Measurements from ENCODE around the gene TNFRSF18.

TNFRSF18 gene

GRCh38 chr1:1226566-1227362 lies 20.4 kb upstream of the TNFRSF18 start:
- DNase-seq (ENCODE audit: extremely low read depth, low read depth) = no peak
- TF ChIP-seq, protein P1, sequence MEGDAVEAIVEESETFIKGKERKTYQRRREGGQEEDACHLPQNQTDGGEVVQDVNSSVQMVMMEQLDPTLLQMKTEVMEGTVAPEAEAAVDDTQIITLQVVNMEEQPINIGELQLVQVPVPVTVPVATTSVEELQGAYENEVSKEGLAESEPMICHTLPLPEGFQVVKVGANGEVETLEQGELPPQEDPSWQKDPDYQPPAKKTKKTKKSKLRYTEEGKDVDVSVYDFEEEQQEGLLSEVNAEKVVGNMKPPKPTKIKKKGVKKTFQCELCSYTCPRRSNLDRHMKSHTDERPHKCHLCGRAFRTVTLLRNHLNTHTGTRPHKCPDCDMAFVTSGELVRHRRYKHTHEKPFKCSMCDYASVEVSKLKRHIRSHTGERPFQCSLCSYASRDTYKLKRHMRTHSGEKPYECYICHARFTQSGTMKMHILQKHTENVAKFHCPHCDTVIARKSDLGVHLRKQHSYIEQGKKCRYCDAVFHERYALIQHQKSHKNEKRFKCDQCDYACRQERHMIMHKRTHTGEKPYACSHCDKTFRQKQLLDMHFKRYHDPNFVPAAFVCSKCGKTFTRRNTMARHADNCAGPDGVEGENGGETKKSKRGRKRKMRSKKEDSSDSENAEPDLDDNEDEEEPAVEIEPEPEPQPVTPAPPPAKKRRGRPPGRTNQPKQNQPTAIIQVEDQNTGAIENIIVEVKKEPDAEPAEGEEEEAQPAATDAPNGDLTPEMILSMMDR (IDR thresholded peaks at IDR 0.05; ENCODE audit: low read depth, low read length, missing control alignments) = no peak
- no peak overlapping the region for H3K4me3 ChIP-seq (replicated peaks; ENCODE audit: low read depth, low read length)

DNA sequence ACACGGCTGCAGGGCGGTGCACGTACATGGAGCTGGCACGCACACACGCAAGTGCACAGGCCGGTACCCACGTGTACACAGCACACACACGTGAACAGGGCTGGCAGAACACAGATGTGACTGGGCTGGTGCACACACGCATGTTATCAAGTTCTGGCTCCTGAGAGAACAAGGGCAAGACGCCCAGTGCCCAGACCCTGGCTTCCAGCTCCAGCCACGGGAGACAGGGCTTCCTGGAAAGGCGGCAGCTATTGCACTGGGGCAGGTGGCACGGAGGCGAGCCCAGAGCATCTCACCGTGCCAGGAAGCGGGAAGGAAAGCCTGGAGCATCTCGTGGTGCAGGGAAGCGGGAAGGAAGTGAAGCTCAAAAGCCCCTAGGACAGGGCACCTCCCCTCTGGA lies 19.5 kb upstream of the TNFRSF18 start:
- TF ChIP-seq, protein P1 (IDR thresholded peaks at IDR 0.05; ENCODE audit: low read depth, low read length, missing control alignments) = no peak
- no peak for DNase-seq (ENCODE audit: extremely low read depth, low read depth)
- H3K4me3 ChIP-seq (replicated peaks; ENCODE audit: low read depth, low read length) = no peak overlapping the region

- TF ChIP-seq, protein P1 (IDR thresholded peaks at IDR 0.05; ENCODE audit: low read depth, low read length, missing control alignments) = no peak
- no peak overlapping the region for H3K4me3 ChIP-seq (replicated peaks; ENCODE audit: low read depth, low read length)
- no peak for DNase-seq (ENCODE audit: extremely low read depth, low read depth)
Observed at GRCh38 chr1:1225238-1225845, 18.9 kb upstream of the TNFRSF18 start.

- DNase-seq (ENCODE audit: extremely low read depth, low read depth) = no peak
- TF ChIP-seq, protein P1 (IDR thresholded peaks at IDR 0.05; ENCODE audit: low read depth, low read length, missing control alignments) = no peak
- no peak overlapping the region for H3K4me3 ChIP-seq (replicated peaks; ENCODE audit: low read depth, low read length)
Observed at GRCh38 chr1:1223891-1224290, 17.5 kb upstream of the TNFRSF18 start.

GRCh38 chr1:1223321-1223720 lies 16.9 kb upstream of the TNFRSF18 start:
- H3K4me3 ChIP-seq (replicated peaks; ENCODE audit: low read depth, low read length) = no peak overlapping the region
- DNase-seq (ENCODE audit: extremely low read depth, low read depth) = no peak
- TF ChIP-seq, protein P1 (IDR thresholded peaks at IDR 0.05; ENCODE audit: low read depth, low read length, missing control alignments) = no peak

- TF ChIP-seq, protein P1 (IDR thresholded peaks at IDR 0.05; ENCODE audit: low read depth, low read length, missing control alignments) = no peak
Observed at GRCh38 chr1:1222575-1223225, 16.3 kb upstream of the TNFRSF18 start.

More at GRCh38 chr1:1222575-1223225, 16.3 kb upstream of the TNFRSF18 start:
- no peak overlapping the region for H3K4me3 ChIP-seq (replicated peaks; ENCODE audit: low read depth, low read length)
- DNase-seq (ENCODE audit: extremely low read depth, low read depth) = no peak

Measured in HFF-Myc (cell line).